NCI-H510A (cell line): ENCODE data around the gene WDCP.
"Not testable (repeated sequence)": the region's sequence is repeated elsewhere in the genome, so short reads cannot be mapped to it uniquely, and the experiment has no call there.

Source experiments
- DNase-seq: peaks from one replicate; lab custom pipeline; 2025; lab: John Stamatoyannopoulos, UW

Gene WDCP

DNA sequence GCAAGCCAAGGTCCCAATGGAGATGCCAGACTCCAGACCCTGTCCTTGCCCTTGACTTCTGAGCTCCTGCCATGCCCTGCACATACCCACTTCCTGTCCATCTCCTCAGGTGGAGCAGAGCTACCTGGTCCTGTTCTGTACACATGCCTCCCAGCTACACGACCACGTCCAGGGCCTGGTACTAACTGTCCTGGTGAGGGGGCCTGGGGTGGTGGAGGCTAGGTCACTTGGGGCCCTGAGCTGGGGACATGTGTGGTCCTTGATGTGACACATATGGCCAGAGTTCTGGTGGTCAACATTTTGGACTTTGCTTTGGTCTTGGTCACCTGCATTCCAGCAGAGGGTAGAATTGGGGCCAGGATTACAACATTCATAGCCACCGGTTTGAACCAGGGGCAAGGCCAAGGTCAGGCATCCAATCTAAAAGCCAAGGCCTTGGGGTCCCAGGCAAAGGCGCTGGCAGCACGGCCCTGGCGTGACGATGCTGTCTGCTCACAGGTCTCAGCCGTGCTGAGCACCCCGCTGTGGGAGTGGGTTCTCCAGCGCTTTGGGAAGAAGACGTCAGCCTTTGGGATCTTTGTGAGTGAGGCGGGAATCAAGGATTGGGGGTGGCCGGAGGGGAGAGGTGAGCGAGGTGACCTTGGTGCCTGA lies 24.7 kb downstream of the WDCP start:
- no peak for DNase-seq

DNA sequence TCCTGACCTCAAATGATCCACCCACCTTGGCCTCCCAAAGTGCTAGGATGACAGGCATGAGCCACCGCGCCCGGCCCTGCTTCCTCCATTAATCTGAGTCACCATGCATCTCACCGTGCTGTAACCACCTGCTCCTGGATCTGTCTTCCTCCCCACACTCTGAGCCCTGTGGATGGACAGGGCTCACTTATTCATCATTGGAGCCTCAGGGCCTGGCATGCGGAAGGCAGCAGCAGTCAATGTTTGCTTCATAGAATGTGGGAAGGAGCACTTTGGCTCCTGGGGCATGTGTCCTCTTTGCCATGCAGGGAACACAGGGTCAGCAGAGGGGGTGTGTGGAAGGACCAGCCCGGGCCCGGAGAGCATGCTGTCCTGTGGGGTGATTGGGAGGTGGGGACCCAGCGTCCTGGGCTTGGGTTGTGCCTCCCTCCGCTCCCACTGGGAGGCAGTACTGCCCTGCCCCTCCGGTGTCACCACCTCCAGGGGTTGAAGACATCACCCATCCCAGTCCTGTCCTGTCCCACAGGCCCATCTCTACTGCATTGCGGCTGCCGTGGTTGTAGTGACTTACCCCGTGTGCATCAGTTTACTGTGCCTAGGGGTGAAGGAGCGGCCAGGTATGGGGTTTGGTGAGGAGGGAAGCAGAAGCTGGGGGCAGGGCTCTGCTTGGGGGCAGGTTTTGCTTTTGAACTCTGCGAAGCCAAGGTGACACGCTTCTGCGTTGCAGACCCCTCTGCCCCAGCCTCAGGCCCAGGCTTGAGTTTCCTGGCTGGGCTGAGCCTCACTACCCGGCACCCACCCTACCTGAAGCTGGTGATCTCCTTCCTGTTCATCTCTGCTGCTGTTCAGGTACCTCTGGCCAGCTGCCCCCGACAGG lies 25.8 kb downstream of the WDCP start:
- DNase-seq = no peak

DNA sequence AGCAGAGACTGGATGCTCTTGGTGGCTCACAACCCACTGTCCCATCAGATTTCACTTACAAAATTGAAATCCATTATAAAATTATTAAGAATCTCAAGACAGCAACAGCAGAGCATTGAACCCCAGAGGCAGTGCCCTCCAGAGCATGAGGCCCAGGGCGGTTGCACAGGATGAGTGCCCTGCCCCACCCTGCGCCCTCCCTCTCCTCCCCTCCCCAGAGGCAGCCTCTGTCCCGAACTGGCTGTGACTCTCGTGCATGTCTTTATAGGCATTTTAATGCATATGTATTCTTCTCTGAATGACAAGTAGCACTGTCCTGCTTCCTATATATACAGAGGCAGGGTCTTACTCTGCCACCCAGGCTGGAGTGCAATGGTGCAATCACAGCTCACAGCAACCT lies 26.9 kb downstream of the WDCP start:
- DNase-seq = no peak

DNA sequence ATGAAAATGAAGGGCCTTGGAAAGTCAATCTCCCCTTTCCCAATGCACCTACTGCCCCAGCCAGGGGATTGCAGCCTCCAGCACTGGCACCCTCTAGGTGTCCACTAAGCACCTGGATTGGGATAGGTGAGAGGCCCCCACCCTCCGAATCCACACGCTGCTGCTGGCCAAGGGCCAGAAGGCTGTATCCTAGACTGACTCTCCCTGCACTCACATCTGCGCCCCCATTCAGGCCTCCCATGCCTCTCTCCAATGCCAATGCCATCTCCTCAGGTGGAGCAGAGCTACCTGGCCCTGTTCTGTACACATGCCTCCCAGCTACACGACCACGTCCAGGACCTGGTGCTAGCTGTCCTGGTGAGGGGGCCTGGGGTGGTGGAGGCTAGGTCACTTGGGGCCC lies 27.5 kb downstream of the WDCP start:
- DNase-seq = no peak

DNA sequence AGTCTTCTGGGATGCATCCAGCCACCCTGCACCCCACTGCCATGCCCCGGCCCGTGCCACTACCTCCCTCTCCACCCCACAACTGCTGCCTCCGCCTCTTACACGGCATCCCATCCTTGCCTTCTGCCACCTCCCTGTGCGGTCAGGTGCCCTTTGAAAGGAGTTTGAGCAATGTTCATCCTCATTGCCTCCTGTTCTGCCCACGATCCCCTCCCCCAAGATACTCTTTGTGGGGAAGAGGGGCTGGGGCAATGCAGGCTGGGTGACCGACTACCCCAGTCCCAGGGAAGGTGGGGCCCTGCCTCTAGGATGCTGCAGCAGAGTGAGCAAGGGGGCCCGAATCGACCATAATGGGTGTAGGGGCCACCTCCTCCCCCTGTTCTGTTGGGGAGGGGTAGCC lies 28.9 kb downstream of the WDCP start:
- DNase-seq = no peak

DNA sequence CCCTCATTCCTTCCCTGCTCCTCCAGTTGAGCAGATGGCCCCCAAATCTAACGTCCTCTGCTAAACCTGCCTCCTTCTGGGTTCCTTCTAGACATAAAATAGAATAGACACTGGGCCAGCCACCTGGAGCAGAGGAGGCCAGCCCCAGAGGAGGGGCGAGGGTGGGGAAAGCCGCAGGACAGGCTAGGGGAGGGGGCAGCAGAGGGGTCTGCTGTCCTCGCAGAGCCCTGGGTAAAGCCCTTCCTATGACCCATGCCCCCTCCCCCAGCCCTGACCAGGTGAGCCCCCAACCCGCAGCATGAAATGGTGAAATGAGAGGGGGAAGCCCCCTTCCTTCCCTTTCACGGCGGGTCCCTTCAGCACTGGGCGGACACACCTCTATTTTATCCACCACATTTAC lies 29.5 kb downstream of the WDCP start:
- DNase-seq = no peak

DNA sequence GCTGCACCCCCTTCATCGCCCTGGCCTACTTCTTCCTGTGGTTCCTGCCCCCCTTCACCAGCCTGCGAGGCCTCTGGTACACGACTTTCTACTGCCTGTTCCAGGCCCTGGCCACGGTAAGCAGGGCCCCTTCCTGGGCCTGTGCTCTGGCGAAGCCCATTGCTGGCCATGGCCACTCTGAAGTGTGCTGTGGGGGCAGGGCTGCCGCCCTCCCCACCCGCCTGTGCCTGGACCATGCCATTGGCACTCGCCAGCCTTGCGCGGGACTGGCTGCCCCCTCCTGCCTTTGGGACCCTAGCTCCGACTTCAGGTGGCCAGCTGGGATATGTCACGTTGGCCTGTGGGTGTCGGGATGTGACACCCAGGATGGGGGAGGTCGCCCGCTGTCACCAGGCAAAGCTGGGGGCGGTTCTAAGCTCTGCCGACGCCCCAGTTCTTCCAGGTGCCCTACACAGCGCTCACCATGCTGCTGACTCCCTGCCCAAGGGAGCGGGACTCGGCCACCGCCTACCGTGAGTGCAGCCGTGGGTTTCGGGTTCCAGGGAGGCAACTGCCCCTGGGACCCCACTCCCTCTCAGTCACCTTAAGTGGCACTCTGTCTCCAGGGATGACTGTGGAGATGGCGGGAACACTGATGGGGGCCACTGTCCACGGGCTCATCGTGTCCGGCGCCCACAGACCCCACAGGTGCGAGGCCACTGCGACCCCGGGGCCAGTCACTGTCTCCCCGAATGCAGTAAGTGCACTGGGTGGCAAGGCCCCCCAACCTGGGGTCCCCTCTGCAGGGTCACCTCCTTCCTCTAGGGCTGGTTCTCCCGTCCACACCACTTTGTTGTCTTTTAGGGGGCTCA lies 30.1 kb downstream of the WDCP start:
- DNase-seq = no peak

DNA sequence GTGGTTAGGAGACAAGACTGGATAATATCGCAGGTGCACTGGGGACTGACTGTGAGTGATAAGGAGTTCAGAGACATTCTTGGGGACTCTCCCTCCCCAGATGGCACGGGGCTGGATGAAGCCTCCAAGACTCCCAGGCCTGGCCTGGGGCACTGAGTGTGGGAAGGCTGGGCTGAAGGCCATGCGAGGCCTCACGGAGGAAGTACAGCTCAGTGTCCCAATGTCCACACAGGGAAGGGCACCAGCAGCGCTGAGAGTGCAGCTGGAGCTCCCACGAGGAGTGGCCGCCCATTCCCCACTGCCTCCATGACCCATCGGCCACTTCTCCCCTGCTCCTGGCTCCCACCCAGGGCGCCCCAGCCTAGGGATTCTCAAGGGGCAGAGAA lies 30.8 kb downstream of the WDCP start:
- no peak for DNase-seq

DNA sequence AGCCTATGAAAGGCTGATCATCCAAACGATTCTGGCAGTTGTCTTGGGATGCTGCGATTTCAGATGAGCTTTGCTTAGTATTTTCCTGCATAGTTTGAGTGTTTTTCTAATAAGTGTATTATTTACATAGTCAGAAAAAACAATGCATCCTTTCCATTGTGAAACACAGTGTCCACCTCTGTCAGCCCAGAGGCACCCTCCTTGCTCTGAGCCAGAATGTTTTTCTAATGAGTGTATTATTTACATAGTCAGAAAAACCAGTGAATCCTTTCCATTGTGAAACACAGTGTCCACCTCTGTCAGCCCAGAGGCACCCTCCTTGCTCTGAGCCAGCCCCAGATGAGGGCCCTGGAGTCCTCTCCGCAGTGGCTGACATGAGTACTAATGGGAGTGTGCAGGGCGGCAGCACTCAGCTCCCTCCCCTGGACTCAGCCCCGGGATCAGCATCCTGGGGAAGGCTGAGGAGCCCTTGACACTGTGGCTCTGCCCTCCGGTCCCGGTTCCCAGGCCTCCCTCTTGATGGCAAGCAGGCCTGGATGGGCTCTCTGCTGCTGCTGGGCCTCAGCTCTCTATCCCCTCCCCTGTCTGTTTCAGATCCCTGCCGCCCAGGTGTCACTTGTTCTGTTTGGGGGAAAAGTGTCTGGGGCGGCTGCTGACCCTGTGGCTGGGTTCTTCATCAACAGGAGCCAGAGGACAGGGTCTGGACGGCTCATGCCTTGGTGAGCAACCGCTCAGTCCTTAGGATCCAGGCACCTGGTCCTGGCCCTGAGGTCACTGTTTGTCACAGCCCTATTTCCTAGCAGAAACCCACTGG lies 31.4 kb downstream of the WDCP start:
- no peak for DNase-seq

DNA sequence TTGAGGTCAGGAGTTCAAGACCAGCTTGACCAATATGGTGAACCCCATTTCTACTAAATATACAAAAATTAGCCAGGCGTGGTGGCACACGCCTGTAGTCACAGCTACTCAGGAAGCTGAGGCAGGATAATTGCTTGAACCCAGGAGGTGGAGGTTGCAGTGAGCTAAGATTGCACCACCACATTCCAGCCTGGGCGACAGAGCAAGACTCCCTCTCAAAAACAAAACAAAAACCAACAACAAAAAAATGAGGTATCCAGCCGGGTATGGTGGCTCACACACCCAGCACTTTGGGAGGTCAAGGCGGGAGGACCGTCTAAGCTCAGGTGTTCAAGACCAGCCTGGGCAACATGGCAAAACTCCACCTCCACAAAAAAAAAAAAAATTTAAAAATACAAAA lies 32.3 kb downstream of the WDCP start:
- DNase-seq = not testable (repeated sequence)

DNA sequence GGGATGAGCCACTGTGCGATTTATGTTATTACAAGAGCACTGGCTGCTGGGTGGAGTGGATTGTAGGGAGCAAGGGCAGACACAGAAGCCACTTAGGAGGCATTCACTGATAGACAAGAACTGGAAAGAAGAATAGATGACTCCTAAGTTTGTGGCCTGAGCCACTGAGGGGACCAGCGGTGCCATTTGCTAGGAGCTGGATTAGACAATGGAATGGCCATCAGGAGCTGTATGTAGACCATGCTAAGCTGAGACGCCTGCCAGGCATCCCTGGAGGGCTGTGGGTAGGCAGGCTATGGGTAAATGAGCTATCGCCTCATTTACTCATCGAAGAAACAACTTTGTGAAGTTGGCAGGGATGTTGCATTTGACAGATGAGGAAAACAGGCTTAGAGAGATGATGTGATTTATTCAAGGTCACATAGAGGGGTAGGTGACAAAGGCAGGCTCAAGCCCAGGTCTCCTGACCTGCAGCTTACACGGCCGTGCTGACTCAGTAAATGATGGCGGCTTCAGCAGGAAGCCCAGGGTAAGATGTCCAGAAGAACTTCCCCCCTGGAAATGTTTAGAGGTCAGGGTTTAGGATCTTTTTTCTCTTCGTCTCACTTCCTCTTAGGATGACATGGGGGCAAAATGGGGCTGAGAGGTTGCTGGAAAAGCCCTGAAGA lies 34.5 kb downstream of the WDCP start:
- DNase-seq = no peak

DNA sequence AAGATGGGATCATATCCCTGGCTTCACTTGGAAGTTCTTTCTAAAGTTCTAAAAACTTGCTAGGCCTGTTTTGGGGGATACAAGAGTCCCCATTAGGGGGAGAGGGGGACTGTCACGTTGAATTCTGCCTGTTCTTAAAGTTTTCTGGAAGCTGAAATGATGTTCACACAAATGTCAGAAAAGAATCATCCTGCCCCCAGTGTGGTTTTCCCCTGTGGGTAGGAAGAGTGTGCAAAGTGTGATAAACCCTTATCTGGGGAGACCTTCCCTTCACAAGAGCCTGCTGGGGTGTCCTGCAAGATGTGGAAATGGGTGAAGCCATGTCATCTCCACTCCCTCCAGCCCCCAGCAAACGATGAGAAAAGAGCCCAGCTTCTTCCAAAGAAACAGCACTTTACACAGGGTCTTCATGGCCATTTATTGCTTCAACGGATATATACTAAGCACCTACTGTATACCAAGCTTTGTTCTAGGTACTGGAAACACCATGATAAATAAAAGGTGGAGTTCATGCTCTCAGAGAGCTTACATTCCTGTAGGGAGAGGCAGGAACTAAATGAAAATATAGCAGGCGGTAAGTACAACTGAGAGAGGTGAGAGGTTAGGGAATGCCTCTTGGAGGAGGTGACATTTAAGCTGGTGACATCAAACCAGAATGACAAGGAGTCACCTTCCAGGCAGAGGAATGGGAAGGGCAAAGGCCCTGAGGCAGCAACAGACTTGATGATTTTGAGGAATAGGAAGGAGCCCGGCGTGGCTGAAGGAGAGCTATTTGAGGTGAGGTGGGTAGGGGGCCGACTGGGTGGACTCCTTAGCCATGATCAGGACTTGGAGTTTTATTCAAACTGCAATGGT lies 35.7 kb downstream of the WDCP start:
- no peak for DNase-seq

DNA sequence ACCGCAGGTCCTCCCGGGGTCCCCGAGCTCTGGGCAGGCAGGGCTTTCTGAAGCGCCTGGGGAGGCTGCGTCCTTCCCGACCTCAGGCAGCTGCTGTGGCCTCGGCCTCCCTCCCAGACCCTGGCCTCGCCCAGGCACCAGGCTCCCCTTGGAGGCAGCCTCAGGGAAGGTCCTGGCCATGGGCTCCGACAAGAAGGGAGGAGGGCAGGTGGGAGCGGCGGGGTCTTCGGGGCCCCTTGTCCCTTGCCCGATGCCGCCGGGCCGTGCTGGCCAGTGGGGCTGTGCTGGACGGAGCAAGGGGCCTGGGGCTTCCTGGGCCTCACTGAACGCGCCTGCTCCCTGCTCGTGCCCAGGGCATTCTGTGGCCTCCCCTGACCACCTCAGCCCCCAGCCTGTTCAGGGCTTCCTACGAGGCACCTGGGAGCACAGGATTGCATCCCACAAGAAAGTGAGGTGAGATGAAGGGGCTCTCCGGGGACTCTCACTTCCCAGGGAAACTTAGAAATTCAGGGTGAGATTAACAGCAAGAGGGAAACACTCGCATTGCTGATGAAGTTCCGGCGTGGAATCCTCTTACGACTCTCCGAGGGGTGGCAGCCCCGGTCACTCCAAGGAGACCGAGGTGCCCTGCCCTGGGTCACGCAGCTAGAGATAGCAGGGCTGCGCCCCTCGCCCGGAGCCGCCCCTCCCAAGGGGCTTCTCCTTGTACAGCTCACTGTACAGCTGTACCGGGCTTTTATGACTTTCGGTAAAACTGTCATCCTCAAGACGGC lies 36.5 kb downstream of the WDCP start:
- no peak for DNase-seq

DNA sequence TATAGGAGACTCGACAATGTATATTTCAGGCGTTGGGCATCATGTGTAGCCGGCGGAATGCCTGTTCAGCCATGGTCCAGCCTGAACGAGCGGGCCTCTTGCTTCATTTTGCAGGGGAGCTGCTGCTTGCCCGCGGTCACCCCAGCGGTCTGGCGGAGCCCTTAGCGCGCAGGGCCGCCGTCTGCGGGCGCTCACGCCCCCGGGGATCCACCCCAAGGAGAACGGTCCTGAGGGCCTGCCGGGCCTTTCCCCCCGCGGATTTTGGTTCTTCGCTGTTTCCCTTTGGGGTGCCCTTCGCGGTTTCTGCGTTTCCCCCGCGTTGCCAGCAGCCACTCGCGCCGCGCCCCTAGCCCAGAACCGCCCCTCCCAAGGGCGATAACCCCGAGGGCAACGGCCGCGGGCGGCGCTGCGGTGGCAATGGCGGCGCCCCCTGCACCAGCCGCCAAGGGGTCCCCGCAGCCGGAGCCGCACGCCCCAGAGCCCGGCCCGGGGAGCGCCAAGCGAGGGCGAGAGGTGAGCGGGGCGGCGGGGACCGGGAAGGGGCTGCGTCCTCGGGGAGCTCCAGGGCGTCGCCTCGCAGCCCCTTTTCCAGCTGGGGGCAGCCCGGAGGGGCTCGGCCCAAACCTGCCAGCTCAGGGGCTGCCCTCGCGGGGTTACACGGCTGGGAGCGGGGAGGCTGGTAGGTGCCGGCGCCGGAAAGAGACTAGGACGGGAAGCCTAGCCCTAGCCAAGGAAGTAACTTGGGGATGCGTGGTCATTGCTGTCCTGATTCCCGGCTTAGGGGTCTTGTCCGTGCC lies 37.3 kb downstream of the WDCP start, which contains the start of gene MFSD2B:
Gene MFSD2B, plus strand, starts transcription at position 406 of the 797 bp plus-strand sequence. Its CDS starts 12 bp downstream, at position 418.
- DNase-seq = no peak

DNA sequence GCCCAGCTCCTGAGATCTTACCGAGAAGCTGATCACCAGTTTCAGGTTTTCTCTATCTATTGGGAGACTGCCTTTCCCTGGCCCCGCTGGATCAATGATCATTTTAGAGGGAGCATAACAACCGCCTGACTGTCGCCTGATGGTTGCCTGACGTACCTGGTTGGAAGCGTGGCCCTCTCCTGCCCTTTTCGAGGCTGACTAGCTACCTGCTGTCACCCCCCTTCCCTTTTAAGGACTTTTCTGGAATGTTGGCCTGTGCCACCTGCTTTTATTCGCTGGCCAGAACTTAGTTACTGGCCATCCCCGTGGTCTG lies 37.9 kb downstream of the WDCP start:
- no peak for DNase-seq

DNA sequence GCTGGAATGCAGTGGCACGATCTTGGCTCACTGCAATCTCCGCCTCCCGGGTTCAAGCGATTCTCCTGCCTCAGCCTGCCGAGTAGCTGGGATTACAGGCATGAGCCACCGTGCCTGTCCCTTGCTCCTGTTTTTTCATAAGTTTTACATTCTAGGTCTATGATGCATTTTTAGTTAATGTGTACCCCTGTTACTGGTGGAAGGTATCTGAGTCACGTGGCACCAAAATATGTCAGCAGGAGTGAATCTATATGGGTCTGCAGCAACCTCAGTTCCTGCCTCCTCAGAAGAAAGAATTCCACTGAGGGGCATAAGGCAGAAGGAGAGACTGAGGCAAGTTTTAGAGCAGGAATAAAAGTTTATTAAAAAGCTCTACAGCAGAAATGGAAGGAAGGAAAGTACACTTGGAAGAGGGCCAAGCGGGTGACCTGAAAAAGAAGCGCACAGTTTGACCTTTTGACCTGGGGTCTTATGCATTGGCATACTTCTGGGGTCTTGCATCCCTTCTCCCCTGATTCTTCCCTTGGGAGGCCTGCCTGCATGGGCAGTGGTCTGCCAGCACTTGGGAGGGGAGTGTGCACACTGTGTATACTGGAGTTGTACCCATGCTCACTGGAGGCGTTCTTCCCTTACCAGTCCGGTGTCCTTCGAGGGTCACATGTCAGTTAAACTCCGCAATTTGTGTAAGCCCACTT lies 38.4 kb downstream of the WDCP start:
- no peak for DNase-seq

DNA sequence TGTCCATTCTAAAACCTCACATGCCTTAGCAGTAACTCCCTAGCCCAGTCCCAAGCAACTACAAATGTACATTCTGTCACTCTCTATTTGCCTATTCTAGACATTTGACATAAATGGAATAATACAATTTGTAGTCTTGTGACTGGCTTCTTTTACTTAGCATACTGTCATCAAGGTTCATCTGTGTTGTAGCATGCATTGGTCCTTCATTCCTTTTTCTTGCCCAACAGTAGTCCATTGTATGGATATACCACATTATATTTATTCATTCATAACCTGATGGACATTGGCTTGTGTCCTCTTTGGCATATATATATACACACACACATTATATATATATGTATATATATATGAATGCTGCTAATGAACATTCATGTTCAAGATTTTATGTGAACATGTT lies 39.5 kb downstream of the WDCP start:
- no peak for DNase-seq

DNA sequence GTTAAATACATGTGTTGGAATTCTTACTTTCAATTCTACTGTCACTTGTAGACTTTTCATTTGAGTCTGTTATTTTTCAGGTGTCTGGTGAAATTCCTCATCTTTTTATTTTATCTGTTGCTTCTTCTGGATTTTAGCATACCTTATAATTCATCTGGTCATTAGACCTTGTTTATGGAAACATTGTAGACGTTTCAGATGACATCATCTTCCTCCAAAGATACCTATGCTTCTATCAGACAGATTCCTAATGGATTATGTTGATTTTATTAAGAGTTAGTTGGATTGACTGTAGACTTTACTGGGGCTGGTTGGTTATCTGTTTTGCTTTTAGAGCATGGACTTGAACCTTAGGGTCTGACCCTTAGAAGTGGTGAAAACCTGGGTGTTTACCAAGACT lies 52.6 kb downstream of the WDCP start:
- DNase-seq = no peak
